ENCODE data around the gene OR10G4. TPM values are rescaled to one million over a fixed set of nuclear protein-coding genes. Genes with fewer than 3 reads are reported as not detected.

Gene OR10G4, protein sequence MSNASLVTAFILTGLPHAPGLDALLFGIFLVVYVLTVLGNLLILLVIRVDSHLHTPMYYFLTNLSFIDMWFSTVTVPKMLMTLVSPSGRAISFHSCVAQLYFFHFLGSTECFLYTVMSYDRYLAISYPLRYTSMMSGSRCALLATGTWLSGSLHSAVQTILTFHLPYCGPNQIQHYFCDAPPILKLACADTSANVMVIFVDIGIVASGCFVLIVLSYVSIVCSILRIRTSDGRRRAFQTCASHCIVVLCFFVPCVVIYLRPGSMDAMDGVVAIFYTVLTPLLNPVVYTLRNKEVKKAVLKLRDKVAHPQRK
- total RNA-seq (2021; ENCODE audit: unreplicated experiment) (not detected), Bru-seq, nascent RNA (not detected), BruChase-seq, experiment 1, labeled RNA remaining after a 2-hour chase (not detected), BruChase-seq, experiment 2, labeled RNA remaining after a 6-hour chase (not detected)
- not detected for polyA plus RNA-seq (2012; ENCODE audit: insufficient read length)
- long read RNA-seq = 0 reads

DNA sequence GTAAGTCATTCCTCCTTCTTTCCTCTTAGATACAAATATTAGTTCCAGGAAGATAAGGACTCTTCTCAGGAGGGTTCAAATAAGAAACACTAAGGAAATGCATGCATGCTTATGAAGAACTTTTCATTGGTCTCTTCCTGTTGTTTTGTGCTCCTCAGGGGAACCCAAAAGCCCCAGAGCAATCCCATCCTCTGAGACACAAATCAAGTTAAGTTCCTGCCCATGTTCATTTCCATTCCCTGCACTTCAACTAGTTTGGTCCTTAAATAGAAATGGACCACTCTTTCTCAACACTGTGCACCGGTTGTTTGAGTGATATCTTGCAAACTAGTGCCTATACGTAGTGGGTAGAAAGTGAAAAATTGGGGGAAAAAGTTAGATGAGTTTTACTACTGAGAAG, at the start of gene OR10G4:
Gene OR10G4, plus strand, starts transcription at position 301 of the 400 bp plus-strand sequence. CDS start 2,578 bp downstream, outside the sequence.
- H3K4me1 ChIP-seq (ENCODE audit: control insufficient read depth, insufficient read depth, low read length) = no peaks in the 10 kb centered on the region
- H3K27ac ChIP-seq (ENCODE audit: low read length) = no peak within 1 kb of the TSS
- no TSS peak for BruUV-seq (replicated peaks)
- ATAC-seq = no peak
- in situ Hi-C loops (cut with HindIII; ENCODE audit: low pct_unique_long_range_greater_than_20kb, low sequenced_read_pairs) (no loop called here), intact Hi-C loops (cut with micrococcal nuclease; ENCODE audit: unreplicated experiment) (no loop called here)
- no peak for DNase-seq (ENCODE audit: low read depth, low spot score)
- ChIA-PET POLR2A (no interaction called here), CTCF (no interaction called here)
- no peak within 1 kb of the TSS for H3K4me3 ChIP-seq (ENCODE audit: low read depth in 2 of 2, low read length in 2 of 2)
- H3K27me3 ChIP-seq (ENCODE audit: control insufficient read depth, insufficient read depth, low read length) = no peaks in the 10 kb centered on the region
- no peaks in the 10 kb centered on the region for H3K36me3 ChIP-seq (ENCODE audit: control insufficient read depth, insufficient read depth, low read length)
- TF ChIP-seq, protein P1, sequence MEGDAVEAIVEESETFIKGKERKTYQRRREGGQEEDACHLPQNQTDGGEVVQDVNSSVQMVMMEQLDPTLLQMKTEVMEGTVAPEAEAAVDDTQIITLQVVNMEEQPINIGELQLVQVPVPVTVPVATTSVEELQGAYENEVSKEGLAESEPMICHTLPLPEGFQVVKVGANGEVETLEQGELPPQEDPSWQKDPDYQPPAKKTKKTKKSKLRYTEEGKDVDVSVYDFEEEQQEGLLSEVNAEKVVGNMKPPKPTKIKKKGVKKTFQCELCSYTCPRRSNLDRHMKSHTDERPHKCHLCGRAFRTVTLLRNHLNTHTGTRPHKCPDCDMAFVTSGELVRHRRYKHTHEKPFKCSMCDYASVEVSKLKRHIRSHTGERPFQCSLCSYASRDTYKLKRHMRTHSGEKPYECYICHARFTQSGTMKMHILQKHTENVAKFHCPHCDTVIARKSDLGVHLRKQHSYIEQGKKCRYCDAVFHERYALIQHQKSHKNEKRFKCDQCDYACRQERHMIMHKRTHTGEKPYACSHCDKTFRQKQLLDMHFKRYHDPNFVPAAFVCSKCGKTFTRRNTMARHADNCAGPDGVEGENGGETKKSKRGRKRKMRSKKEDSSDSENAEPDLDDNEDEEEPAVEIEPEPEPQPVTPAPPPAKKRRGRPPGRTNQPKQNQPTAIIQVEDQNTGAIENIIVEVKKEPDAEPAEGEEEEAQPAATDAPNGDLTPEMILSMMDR (IDR thresholded peaks at IDR 0.05) = no peak
- TF ChIP-seq POLR2AphosphoS5 (IDR thresholded peaks at IDR 0.05; ENCODE audit: low read depth, low read length) (no peak), REST (IDR thresholded peaks at IDR 0.05; ENCODE audit: insufficient read depth in 1 of 2, low read depth in 2 of 2, low read length in 1 of 2) (no peak), SIN3A (IDR thresholded peaks at IDR 0.05; ENCODE audit: borderline replicate concordance, insufficient read depth, low read depth, low read length) (no peak), TCF7L2 (IDR thresholded peaks at IDR 0.05; ENCODE audit: low read depth, low read length) (no peak)
- no peaks in the 10 kb centered on the region for H3K9me3 ChIP-seq (ENCODE audit: control insufficient read depth, insufficient read depth, low read depth, low read length)

DNA sequence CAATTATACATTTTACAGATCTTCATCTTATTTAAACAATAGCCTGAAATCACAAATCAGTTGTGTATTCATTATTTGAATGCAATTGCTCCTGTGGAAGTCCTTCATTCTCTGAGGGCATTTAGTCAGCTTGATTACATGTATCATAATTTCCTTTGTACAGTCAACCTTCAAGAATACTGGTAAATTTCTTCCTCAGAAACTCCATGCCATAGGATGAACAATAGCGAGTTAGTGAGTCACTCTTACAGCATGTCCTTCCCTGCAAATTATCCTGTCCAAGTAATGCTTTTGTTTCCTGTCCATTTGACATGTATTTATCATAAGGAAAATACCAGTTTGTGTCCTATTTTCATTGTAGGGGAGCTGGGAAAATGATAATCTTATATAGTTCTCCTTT, 39.0 kb upstream of the OR10G4 start:
- DNase-seq (ENCODE audit: low read depth, low spot score) = no peak
- BruUV-seq (replicated peaks) = no TSS peak
- Histone ChIP-seq H3K4me1 (ENCODE audit: control insufficient read depth, insufficient read depth, low read length) (no peaks in the 10 kb centered on the region), H3K9me3 (ENCODE audit: control insufficient read depth, insufficient read depth, low read depth, low read length) (no peaks in the 10 kb centered on the region), H3K36me3 (ENCODE audit: control insufficient read depth, insufficient read depth, low read length) (no peaks in the 10 kb centered on the region), H3K27me3 (ENCODE audit: control insufficient read depth, insufficient read depth, low read length) (no peaks in the 10 kb centered on the region), H3K4me3 (ENCODE audit: low read depth in 2 of 2, low read length in 2 of 2) (no peak overlapping the region), H3K27ac (ENCODE audit: low read length) (no peak overlapping the region)
- POLR2A ChIA-PET = no interaction called here
- TF ChIP-seq SIN3A (IDR thresholded peaks at IDR 0.05; ENCODE audit: borderline replicate concordance, insufficient read depth, low read depth, low read length) = no peak
- TF ChIP-seq REST (IDR thresholded peaks at IDR 0.05; ENCODE audit: insufficient read depth in 1 of 2, low read depth in 2 of 2, low read length in 1 of 2) = no peak
- TF ChIP-seq TCF7L2 (IDR thresholded peaks at IDR 0.05; ENCODE audit: low read depth, low read length) = no peak
- no peak for ATAC-seq
- CTCF ChIA-PET = no interaction called here
- intact Hi-C loops (cut with micrococcal nuclease; ENCODE audit: unreplicated experiment) (no loop called here), in situ Hi-C loops (cut with HindIII; ENCODE audit: low pct_unique_long_range_greater_than_20kb, low sequenced_read_pairs) (no loop called here)

All from Panc1 (cell line).